ENCODE results near the gene COMMD6. TPM values are rescaled to one million over a fixed set of nuclear protein-coding genes. Genes with fewer than 3 reads are reported as not detected.

COMMD6 gene
- polyA plus RNA-seq, result 10 to 100 TPM; 68.8 to 72.7 TPM

DNA sequence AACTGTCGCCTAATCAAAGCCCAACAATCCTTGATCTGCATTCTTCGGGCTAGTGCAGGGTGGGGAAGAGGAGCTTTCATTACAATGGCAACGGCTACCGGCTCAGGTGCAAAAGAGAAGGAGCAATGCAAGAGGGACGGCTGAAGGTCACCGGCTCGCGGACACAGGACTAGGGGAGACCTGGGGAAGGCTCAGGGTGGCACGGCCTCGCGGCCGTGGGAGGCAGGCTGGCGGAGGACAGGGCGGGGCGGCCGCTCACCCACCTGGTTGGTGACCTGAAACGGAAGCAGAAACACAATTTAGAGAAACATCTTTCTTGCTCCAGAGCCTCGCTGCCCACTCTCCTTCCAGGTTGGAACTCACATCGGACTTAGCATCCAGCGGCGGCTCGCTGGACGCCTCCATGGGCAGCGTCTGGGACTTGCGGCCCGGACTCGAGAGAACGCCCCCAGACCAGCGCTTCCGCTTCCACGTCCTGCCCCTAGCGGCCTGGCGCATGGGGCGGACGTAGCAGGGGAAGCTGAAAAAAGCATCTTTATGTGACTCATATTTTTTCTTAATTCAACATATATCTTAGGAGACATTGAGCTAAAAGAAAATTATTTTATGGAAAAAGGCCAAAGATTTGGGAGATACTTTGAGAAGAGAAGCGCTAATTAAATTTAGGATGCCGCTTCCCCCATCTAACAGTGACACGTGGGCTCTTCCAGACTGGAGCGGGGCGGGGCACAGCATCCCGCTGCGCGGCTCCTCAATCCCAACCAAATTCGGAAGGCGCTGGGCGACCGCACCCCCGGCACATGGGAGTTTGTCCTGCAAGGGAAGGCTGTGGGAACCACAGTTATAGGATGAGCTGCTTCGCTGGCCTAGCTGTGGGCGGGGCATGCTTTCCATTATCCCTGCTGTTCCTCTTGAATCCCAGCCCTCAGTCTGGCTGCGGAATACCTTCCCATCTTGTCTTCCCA is at the start of gene COMMD6:
Gene COMMD6 (minus strand): TSS at position 441 of the 965 bp plus-strand sequence. CDS start 36 bp downstream, at position 405.
- Histone ChIP-seq H3K4me1 (ENCODE audit: control insufficient read depth in 2 of 2, insufficient read depth in 2 of 2, low read length in 1 of 2) (no peaks in the 10 kb centered on the region), H3K36me3 (ENCODE audit: control insufficient read depth in 2 of 2, insufficient read depth in 2 of 2, low read length in 1 of 2) (peaks cover 3 to 6% of the 10 kb centered on the region in 2 donors), H3K4me3 (ENCODE audit: low read depth in 1 of 2, low read length in 2 of 2) (peak within 1 kb of the TSS; percentile 88 to 92), H3K27me3 (ENCODE audit: control insufficient read depth in 1 of 2, insufficient read depth in 2 of 2, low read length in 2 of 2) (no peaks in the 10 kb centered on the region), H3K27ac (ENCODE audit: low read depth in 2 of 2, low read length in 1 of 2) (peak within 1 kb of the TSS; percentile 74 to 88), H3K9me3 (ENCODE audit: control insufficient read depth in 2 of 2, insufficient read depth in 1 of 2, low read depth in 1 of 2, low read length in 1 of 2) (no peaks in the 10 kb centered on the region)
- WGBS, 2 donors, result 0% methylated on average over 51 of the region's 51 CpGs

DNA sequence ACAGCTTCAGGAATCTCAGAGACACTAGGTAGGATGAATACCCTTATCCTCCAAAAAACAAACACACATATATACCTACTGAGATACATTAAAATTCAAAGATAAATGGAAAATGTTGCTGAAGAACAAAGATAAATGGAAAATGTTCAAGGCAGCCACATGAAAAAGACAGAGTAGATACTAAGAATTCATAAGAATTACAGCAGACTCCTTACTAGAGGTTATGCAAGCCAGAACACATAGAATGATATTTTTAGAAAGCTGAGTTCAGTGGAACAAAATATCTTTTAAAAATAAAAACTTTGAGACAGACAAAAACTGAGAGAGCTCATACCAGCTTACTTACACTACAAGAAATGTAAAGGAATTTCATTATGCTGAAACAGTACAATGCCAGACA is 47.5 kb upstream of the COMMD6 start:
- Histone ChIP-seq H3K27ac (ENCODE audit: low read depth in 2 of 2, low read length in 1 of 2) (no peak overlapping the region), H3K4me3 (ENCODE audit: low read depth in 1 of 2, low read length in 2 of 2) (no peak overlapping the region), H3K9me3 (ENCODE audit: control insufficient read depth in 2 of 2, insufficient read depth in 1 of 2, low read depth in 1 of 2, low read length in 1 of 2) (no peaks in the 10 kb centered on the region), H3K4me1 (ENCODE audit: control insufficient read depth in 2 of 2, insufficient read depth in 2 of 2, low read length in 1 of 2) (no peaks in the 10 kb centered on the region), H3K27me3 (ENCODE audit: control insufficient read depth in 1 of 2, insufficient read depth in 2 of 2, low read length in 2 of 2) (no peaks in the 10 kb centered on the region), H3K36me3 (ENCODE audit: control insufficient read depth in 2 of 2, insufficient read depth in 2 of 2, low read length in 1 of 2) (peaks cover 0 to 3% of the 10 kb centered on the region in 2 donors)

DNA sequence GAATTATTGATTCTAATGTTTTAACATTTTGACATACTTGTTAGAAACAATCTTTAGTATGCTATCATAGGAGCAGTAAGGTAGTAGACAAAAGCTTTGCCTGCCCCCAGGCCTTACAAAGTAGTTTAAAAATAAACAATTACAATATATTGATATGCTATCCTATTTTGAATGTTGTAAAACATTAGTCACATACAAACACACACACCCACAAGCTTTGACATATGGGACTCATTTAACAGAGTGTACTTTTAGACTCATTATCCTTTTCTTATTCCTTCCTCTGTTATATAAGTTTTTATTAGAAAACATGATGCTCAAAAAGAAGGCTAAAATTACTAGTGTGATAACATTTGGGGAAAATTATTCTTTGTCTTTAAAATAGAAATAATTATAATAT is 45.5 kb upstream of the COMMD6 start:
- no peaks in the 10 kb centered on the region for H3K9me3 ChIP-seq (ENCODE audit: control insufficient read depth in 2 of 2, insufficient read depth in 1 of 2, low read depth in 1 of 2, low read length in 1 of 2)
- no peak overlapping the region for H3K4me3 ChIP-seq (ENCODE audit: low read depth in 1 of 2, low read length in 2 of 2)
- H3K27ac ChIP-seq (ENCODE audit: low read depth in 2 of 2, low read length in 1 of 2), result no peak overlapping the region
- no peaks in the 10 kb centered on the region for H3K27me3 ChIP-seq (ENCODE audit: control insufficient read depth in 1 of 2, insufficient read depth in 2 of 2, low read length in 2 of 2)
- peaks cover 0 to 3% of the 10 kb centered on the region in 2 donors for H3K36me3 ChIP-seq (ENCODE audit: control insufficient read depth in 2 of 2, insufficient read depth in 2 of 2, low read length in 1 of 2)
- no peaks in the 10 kb centered on the region for H3K4me1 ChIP-seq (ENCODE audit: control insufficient read depth in 2 of 2, insufficient read depth in 2 of 2, low read length in 1 of 2)

DNA sequence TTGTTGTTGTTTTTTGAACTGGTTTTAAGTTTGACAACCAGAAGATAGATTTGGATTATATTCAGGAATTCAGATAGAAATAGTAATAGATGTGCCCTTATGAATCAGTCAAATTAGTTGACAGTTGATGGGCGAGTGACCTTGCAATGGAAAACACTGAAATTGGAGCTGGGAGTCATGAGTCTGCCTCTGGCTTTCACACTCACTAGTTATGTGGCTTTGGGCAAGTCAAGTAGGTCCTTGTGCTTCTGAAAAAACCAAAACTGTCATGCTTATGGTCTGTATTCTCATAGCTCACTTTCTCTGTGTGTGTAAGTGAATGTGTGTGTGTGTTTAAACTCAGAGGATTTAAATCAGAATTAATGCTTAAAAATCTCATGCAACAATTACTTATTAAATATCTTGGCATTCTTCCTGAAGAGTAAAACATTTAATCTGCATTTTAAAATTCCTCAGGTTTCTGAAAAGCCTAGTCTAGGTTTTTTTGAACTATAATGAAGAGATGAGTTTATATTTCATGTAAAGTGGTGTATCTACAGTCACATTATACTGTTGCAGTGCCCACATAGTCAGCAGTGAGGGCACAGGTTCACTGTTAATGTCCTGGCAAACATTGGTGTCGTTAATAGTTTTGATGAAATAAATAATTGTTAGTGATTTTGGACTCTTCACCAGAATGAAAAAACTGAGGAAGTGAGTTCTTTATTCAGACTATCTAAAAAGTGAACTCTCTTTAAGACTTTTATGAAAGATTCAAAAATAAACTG is 44.4 kb upstream of the COMMD6 start:
- no peaks in the 10 kb centered on the region for H3K4me1 ChIP-seq (ENCODE audit: control insufficient read depth in 2 of 2, insufficient read depth in 2 of 2, low read length in 1 of 2)
- no peak overlapping the region for H3K4me3 ChIP-seq (ENCODE audit: low read depth in 1 of 2, low read length in 2 of 2)
- H3K27ac ChIP-seq (ENCODE audit: low read depth in 2 of 2, low read length in 1 of 2), result no peak overlapping the region
- peaks cover 0 to 3% of the 10 kb centered on the region in 2 donors for H3K36me3 ChIP-seq (ENCODE audit: control insufficient read depth in 2 of 2, insufficient read depth in 2 of 2, low read length in 1 of 2)
- no peaks in the 10 kb centered on the region for H3K27me3 ChIP-seq (ENCODE audit: control insufficient read depth in 1 of 2, insufficient read depth in 2 of 2, low read length in 2 of 2)
- H3K9me3 ChIP-seq (ENCODE audit: control insufficient read depth in 2 of 2, insufficient read depth in 1 of 2, low read depth in 1 of 2, low read length in 1 of 2), result no peaks in the 10 kb centered on the region
- 89 to 92% methylated on average over 2 of the region's 2 CpGs for WGBS, 2 donors

DNA sequence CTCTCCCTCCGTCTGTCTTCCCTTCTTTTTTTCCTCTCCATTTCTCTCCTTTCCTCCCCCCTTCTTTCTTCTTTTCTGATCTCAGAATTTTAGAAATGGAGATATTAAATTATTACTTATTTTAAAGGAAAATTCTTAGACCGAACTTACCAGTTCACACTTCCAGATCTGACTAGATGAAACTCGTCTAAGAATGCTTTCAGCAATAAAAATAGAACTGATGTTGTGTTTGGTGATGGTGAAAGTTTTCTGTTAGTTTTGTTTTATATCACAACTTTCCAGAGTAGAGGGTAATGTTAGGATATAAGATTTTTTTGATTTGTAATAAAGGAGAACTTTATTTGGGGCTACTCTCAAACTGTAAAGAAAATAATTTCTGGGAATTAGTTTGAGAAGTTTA is 41.9 kb upstream of the COMMD6 start:
- WGBS, 2 donors, result 73 to 79% methylated on average over 3 of the region's 3 CpGs

DNA sequence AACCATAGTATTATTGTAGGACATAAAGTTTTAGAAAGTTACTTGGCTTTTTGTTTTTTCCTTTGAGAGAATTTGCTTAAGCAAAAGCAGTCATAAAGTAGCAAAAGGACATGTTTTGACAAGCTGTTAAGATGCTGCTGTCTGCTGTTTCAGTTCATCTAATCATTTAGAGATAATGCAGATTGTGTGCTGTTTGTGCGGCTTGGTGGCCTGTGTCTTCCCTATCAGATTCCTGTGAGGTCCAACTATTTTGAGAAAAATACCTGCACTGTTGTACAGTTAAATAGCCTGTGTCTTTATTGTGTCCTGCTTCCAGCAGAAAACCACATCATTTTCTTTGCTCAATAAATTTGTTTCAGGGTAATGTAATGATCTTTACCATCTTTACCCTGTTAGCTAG is 31.9 kb upstream of the COMMD6 start:
- no peaks in the 10 kb centered on the region for H3K27me3 ChIP-seq (ENCODE audit: control insufficient read depth in 1 of 2, insufficient read depth in 2 of 2, low read length in 2 of 2)
- no peaks in the 10 kb centered on the region for H3K4me1 ChIP-seq (ENCODE audit: control insufficient read depth in 2 of 2, insufficient read depth in 2 of 2, low read length in 1 of 2)
- no peak overlapping the region for H3K27ac ChIP-seq (ENCODE audit: low read depth in 2 of 2, low read length in 1 of 2)
- no peaks in the 10 kb centered on the region for H3K9me3 ChIP-seq (ENCODE audit: control insufficient read depth in 2 of 2, insufficient read depth in 1 of 2, low read depth in 1 of 2, low read length in 1 of 2)
- H3K36me3 ChIP-seq (ENCODE audit: control insufficient read depth in 2 of 2, insufficient read depth in 2 of 2, low read length in 1 of 2), result peaks cover 0 to 2% of the 10 kb centered on the region in 2 donors
- no peak overlapping the region for H3K4me3 ChIP-seq (ENCODE audit: low read depth in 1 of 2, low read length in 2 of 2)
- 70 to 96% methylated on average over 1 of the region's 1 CpG for WGBS, 2 donors

More for the DNA sequence above, 41.9 kb upstream of the COMMD6 start:
- Histone ChIP-seq H3K4me3 (ENCODE audit: low read depth in 1 of 2, low read length in 2 of 2) (no peak overlapping the region), H3K27ac (ENCODE audit: low read depth in 2 of 2, low read length in 1 of 2) (no peak overlapping the region), H3K9me3 (ENCODE audit: control insufficient read depth in 2 of 2, insufficient read depth in 1 of 2, low read depth in 1 of 2, low read length in 1 of 2) (no peaks in the 10 kb centered on the region), H3K4me1 (ENCODE audit: control insufficient read depth in 2 of 2, insufficient read depth in 2 of 2, low read length in 1 of 2) (no peaks in the 10 kb centered on the region), H3K27me3 (ENCODE audit: control insufficient read depth in 1 of 2, insufficient read depth in 2 of 2, low read length in 2 of 2) (no peaks in the 10 kb centered on the region), H3K36me3 (ENCODE audit: control insufficient read depth in 2 of 2, insufficient read depth in 2 of 2, low read length in 1 of 2) (peaks cover 0 to 3% of the 10 kb centered on the region in 2 donors)

DNA sequence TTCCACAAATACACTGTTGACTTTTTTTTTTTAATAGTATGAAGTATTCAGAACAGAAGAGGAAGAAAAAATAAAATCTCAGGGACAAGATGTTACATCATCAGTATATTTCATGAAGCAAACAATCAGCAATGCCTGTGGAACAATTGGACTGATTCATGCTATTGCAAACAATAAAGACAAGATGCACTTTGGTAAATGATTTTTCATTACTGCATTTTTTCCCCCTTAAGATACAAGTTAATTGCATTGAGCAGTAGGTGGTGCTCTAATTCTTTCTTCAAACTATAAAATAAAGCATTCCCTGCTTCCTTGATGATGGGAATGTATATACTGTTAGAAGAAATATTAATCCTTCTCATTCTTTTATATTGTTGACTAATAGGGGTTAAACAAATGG is 29.0 kb upstream of the COMMD6 start:
- Histone ChIP-seq H3K27ac (ENCODE audit: low read depth in 2 of 2, low read length in 1 of 2) (no peak overlapping the region), H3K36me3 (ENCODE audit: control insufficient read depth in 2 of 2, insufficient read depth in 2 of 2, low read length in 1 of 2) (no peaks in the 10 kb centered on the region), H3K4me3 (ENCODE audit: low read depth in 1 of 2, low read length in 2 of 2) (no peak overlapping the region), H3K27me3 (ENCODE audit: control insufficient read depth in 1 of 2, insufficient read depth in 2 of 2, low read length in 2 of 2) (no peaks in the 10 kb centered on the region), H3K4me1 (ENCODE audit: control insufficient read depth in 2 of 2, insufficient read depth in 2 of 2, low read length in 1 of 2) (no peaks in the 10 kb centered on the region), H3K9me3 (ENCODE audit: control insufficient read depth in 2 of 2, insufficient read depth in 1 of 2, low read depth in 1 of 2, low read length in 1 of 2) (no peaks in the 10 kb centered on the region)

DNA sequence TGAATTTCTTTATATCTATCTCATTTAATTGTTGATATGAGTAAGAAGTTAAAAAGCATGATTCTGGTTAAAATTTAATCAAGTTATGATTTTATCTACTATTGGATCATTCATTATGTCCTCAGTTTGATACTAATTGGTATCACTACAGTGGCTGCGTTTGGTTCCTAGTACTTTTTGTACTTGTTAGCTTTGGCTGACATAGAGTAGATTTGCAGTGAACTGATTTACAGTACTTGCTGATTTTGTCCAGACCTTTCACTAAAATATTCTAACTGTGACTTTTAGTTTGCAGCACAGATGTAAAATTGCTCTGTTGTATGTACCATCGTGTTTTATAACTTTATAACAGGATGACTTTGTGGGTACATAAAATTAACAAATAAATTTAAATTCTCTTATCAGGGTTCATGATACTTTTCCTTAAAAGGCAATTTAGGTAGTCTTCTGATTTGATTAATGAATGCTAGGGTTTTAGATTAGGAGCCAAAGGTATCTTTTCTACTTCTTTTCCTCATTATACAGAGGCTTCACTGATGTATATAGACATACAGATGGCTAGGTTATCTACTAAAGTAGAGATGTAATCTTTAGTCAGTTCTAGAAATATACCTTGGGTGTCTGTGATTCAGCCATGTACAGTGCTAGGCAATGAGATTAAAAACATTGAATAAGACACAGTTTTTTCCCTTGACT is 20.7 kb upstream of the COMMD6 start:
- H3K27ac ChIP-seq (ENCODE audit: low read depth in 2 of 2, low read length in 1 of 2), result no peak overlapping the region
- WGBS, 2 donors, result 80 to 92% methylated on average over 2 of the region's 2 CpGs
- H3K4me3 ChIP-seq (ENCODE audit: low read depth in 1 of 2, low read length in 2 of 2), result no peak overlapping the region
- H3K9me3 ChIP-seq (ENCODE audit: control insufficient read depth in 2 of 2, insufficient read depth in 1 of 2, low read depth in 1 of 2, low read length in 1 of 2), result no peaks in the 10 kb centered on the region
- no peaks in the 10 kb centered on the region for H3K4me1 ChIP-seq (ENCODE audit: control insufficient read depth in 2 of 2, insufficient read depth in 2 of 2, low read length in 1 of 2)
- peaks cover 4 to 7% of the 10 kb centered on the region in 2 donors for H3K36me3 ChIP-seq (ENCODE audit: control insufficient read depth in 2 of 2, insufficient read depth in 2 of 2, low read length in 1 of 2)
- H3K27me3 ChIP-seq (ENCODE audit: control insufficient read depth in 1 of 2, insufficient read depth in 2 of 2, low read length in 2 of 2), result no peaks in the 10 kb centered on the region

DNA sequence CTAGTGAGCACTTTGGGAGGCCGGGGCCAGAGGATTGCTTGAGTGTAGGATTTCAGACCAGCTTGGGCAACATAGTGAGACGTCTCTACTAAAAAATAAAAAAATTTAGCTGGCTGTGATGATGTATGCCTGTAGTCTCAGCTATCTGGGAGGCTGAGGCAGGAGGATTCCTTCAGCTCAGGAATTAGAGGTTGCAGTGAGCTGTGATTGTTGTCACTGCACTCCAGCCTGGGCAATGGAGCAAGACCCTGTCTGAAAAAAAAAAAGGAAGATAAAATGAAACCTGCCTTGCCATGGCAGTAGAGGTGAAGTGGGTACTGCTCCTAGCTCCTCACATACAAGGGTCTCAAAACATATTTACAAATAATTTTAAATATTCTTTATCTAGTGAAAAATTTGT is 19.3 kb upstream of the COMMD6 start:
- H3K4me1 ChIP-seq (ENCODE audit: control insufficient read depth in 2 of 2, insufficient read depth in 2 of 2, low read length in 1 of 2), result no peaks in the 10 kb centered on the region
- no peaks in the 10 kb centered on the region for H3K9me3 ChIP-seq (ENCODE audit: control insufficient read depth in 2 of 2, insufficient read depth in 1 of 2, low read depth in 1 of 2, low read length in 1 of 2)
- H3K27ac ChIP-seq (ENCODE audit: low read depth in 2 of 2, low read length in 1 of 2), result no peak overlapping the region
- H3K4me3 ChIP-seq (ENCODE audit: low read depth in 1 of 2, low read length in 2 of 2), result no peak overlapping the region
- H3K27me3 ChIP-seq (ENCODE audit: control insufficient read depth in 1 of 2, insufficient read depth in 2 of 2, low read length in 2 of 2), result no peaks in the 10 kb centered on the region
- H3K36me3 ChIP-seq (ENCODE audit: control insufficient read depth in 2 of 2, insufficient read depth in 2 of 2, low read length in 1 of 2), result peaks cover 4 to 7% of the 10 kb centered on the region in 2 donors
- 87 to 93% methylated on average over 2 of the region's 2 CpGs for WGBS, 2 donors
